Activated B cell treated with CpG ODN at 0.5 μM for 24 hours (primary cell): ENCODE results near the gene ANKRD13B. TPM values are rescaled to one million over a fixed set of nuclear protein-coding genes. Genes with fewer than 3 reads are reported as not detected.

Experiments
- ATAC-seq: fragments of 200-7000 bp; cut with Tn5 transposase; one replicate; pipeline ENCODE4 v1.10.0; 2021; ENCODE audit warnings: low read depth, mild to moderate bottlenecking, moderate library complexity
- CTCF ChIA-PET: fragments of 350-600 bp; sonication (Branson Sonifier 250); formaldehyde crosslinking; loops from one replicate; lab custom pipeline; 2021; ENCODE audit warnings: antibody characterized with exemption; lab: Charles Lee
- POLR2A ChIA-PET: fragments of 350-600 bp; sonication (Branson Sonifier 250); formaldehyde crosslinking; loops from one replicate; lab custom pipeline; 2021; ENCODE audit warnings: antibody characterized with exemption; lab: Charles Lee
- DNase-seq: peaks from one replicate; pipeline ENCODE4 v3.0.0; 2022
- H3K27ac Mint-ChIP-seq: one replicate; pipeline ENCODE4 v1.8.0; 2020; ENCODE audit warnings: mixed read lengths
- H3K27me3 Mint-ChIP-seq: one replicate; pipeline ENCODE4 v1.8.0; 2021; ENCODE audit warnings: mixed read lengths
- H3K36me3 Mint-ChIP-seq: one replicate; pipeline ENCODE4 v1.8.0; 2021; ENCODE audit warnings: low read depth, mixed read lengths
- H3K4me1 Mint-ChIP-seq: one replicate; pipeline ENCODE4 v1.8.0; 2021; ENCODE audit warnings: mixed read lengths
- H3K4me3 Mint-ChIP-seq: one replicate; pipeline ENCODE4 v1.8.0; 2020; ENCODE audit warnings: mild to moderate bottlenecking, mixed read lengths
- H3K9me3 Mint-ChIP-seq: one replicate; pipeline ENCODE4 v1.8.0; 2020; ENCODE audit warnings: mixed read lengths
- intact Hi-C: fragments of 100-400 bp; cut with micrococcal nuclease; formaldehyde crosslinking; loops from one replicate; pipeline ENCODE4 v1.15.1; 2024
- total RNA-seq: library from RNA; stranded (reverse); gene quantifications from 2 replicates; pipeline ENCODE4 v1.2.3, GENCODE V29; 2022
- TF ChIP-seq, protein P1 (sequence below): fragments of 200-600 bp; IDR thresholded peaks from one replicate; pipeline ENCODE4 v1.8.0; 2022; ENCODE audit warnings: antibody characterized with exemption, mild to moderate bottlenecking

Gene ANKRD13B
- total RNA-seq, 1 donor from 2014 or later: 3.5 TPM

DNA sequence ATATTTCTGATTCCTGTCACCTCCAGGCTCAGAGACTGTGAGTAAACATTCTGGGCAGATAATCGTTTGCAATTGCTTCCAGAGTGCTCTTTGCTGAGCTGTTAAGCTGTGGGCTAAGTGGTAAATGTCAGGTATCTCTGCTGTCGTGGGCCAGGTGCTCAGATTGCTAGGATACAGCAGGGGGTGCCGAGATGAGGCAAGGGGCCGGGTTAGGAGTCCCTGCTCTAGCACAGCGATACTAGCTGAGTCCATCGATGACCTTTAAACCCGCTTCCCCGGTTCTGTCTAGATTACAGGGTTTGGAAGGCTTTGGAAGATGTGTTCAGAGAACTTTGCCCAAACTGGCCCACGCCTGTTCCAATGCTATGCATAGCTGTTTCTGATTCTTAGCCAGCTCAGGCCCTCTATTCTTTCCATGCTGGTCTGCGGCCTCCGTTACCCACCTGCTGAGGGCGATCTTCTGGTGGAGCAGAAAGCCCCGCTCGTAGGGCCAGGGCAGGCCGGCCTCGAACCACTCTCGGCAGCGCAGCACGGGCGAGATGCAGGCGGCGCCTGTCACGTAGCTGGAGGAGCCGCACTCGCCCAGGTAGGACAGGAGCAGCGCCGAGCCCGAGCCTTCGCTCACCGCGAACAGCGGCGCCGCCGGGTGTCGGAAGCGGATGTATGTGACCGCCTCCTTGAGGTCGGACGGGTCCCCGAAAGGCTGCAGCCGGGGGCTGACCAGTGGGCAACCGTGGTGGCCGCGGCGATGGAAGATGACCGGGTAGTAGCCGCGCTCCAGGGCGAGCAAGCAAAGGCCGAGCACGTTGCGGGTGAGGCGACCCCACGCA lies 27.1 kb upstream of the ANKRD13B start:
- Mint-ChIP-seq H3K27ac (peak overlapping the region; percentile 91), H3K27me3 (no peaks in the 10 kb centered on the region), H3K4me3 (peak overlapping the region; percentile 92), H3K36me3 (peaks cover 11% of the 10 kb centered on the region), H3K4me1 (peaks cover 54% of the 10 kb centered on the region), H3K9me3 (no peaks in the 10 kb centered on the region)
- ChIA-PET POLR2A (interaction anchor here (0.5 to 4.0 kb wide), 6 partner anchors 10 to 364 kb away, joined by 3 to 13 read pairs (median 4); partner anchors contain the start of gene SSH2), CTCF (interaction anchor here (0.9 to 3.1 kb wide), 7 partner anchors 14 to 365 kb away, joined by 3 to 19 read pairs (median 3); no protein-coding TSS in a partner anchor)
- peak; percentile 3 for ATAC-seq
- TF ChIP-seq, protein P1, sequence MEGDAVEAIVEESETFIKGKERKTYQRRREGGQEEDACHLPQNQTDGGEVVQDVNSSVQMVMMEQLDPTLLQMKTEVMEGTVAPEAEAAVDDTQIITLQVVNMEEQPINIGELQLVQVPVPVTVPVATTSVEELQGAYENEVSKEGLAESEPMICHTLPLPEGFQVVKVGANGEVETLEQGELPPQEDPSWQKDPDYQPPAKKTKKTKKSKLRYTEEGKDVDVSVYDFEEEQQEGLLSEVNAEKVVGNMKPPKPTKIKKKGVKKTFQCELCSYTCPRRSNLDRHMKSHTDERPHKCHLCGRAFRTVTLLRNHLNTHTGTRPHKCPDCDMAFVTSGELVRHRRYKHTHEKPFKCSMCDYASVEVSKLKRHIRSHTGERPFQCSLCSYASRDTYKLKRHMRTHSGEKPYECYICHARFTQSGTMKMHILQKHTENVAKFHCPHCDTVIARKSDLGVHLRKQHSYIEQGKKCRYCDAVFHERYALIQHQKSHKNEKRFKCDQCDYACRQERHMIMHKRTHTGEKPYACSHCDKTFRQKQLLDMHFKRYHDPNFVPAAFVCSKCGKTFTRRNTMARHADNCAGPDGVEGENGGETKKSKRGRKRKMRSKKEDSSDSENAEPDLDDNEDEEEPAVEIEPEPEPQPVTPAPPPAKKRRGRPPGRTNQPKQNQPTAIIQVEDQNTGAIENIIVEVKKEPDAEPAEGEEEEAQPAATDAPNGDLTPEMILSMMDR: no peak
- intact Hi-C loops: loop anchor here (2.0 to 10.0 kb wide), 7 partner anchors 29 to 1746 kb away; partner anchors contain the start of genes EVI2B, NEK8, NUFIP2 and TLCD1
- peak; percentile 59 for DNase-seq

DNA sequence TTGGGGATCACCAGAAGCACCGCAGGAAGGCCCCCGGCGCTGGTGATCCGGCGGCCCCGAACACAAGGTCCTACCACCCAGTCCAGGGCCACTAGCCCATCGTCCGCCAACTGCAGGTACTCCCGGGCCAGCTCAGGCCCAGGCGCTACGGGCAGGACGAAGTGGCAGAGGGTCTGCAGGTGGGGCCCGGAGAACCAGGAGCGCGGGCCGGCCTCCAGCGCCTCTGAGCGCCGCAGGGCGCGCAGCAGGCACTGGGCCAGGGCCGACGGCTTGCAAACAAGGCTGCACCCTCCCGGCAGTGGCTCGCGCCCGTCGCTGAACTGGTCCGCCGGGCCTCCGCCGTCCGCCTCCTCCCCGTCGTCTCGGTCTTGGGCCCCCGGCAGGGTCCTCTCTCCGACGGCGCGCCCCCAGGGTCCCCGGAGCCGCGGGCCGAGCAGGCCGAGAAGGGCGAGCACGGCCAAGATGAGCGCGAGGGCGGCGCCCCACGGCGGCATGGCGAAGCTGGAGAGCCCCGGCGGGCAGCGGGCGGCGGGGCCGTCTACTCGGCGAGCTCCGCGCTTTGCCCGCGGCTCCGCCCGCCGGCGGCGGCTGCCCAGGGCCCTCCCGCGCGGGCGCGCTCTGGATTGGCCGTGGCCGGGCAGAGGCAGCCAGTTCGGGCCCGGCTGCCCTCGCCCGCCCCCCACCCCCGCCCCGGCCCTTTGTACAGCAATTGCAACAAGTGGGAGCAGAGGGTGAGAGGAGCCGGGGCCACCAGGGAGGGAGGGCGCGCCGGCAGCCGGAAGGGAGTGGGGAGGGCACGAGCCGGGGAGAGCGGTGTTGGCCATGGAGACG lies 26.2 kb upstream of the ANKRD13B start, which contains the start of gene ABHD15:
Gene ABHD15 (minus strand): TSS at position 565 of the 831 bp plus-strand sequence. CDS start 71 bp downstream, at position 494.
- peak; percentile 72 for DNase-seq
- H3K27ac Mint-ChIP-seq: peak within 1 kb of the TSS; percentile 97
- ChIA-PET CTCF (interaction anchor here (1.0 to 3.1 kb wide), 6 partner anchors 13 to 197 kb away, joined by 3 to 19 read pairs (median 4); no protein-coding TSS in a partner anchor), POLR2A (interaction anchor here (0.8 to 4.0 kb wide), 10 partner anchors 11 to 364 kb away, joined by 3 to 13 read pairs (median 4); partner anchors contain the start of genes ANKRD13B, SSH2 and TAOK1)
- no peaks in the 10 kb centered on the region for H3K9me3 Mint-ChIP-seq
- TF ChIP-seq, protein P1: no peak
- H3K4me1 Mint-ChIP-seq: peaks cover 46% of the 10 kb centered on the region
- peaks cover 11% of the 10 kb centered on the region for H3K36me3 Mint-ChIP-seq
- intact Hi-C loops: loop anchor here (1.0 to 10.0 kb wide), 8 partner anchors 30 to 1746 kb away; partner anchors contain the start of genes EVI2B, NEK8, NUFIP2 and TAOK1
- peak within 1 kb of the TSS; percentile 97 for H3K4me3 Mint-ChIP-seq
- peak; percentile 13 for ATAC-seq
- no peaks in the 10 kb centered on the region for H3K27me3 Mint-ChIP-seq

DNA sequence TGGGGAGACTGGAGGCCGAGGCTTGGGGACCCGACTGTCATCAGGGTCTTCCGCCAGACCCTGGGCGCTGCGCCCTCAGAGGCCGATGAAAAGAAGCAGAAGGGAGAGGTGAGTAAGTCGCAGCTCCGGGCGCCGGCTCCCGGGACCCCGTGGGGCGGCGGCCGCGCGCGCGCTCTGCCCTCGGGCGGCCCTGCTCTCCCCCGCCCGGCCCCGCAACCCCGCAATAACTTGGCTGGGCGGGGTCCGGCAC lies 25.7 kb upstream of the ANKRD13B start:
- ChIA-PET CTCF (interaction anchor here (1.2 to 3.1 kb wide), 4 partner anchors 12 to 197 kb away, joined by 4 to 19 read pairs (median 9); no protein-coding TSS in a partner anchor), POLR2A (interaction anchor here (0.6 to 4.0 kb wide), 10 partner anchors 9 to 363 kb away, joined by 3 to 13 read pairs (median 4); partner anchors contain the start of genes ANKRD13B, SSH2 and TAOK1)
- peaks cover 6% of the 10 kb centered on the region for H3K36me3 Mint-ChIP-seq
- H3K4me3 Mint-ChIP-seq: peak overlapping the region; percentile 97
- H3K4me1 Mint-ChIP-seq: peaks cover 40% of the 10 kb centered on the region
- ATAC-seq (peak; percentile 7), DNase-seq (no peak)
- peak overlapping the region; percentile 97 for H3K27ac Mint-ChIP-seq
- intact Hi-C loops: loop anchor here (1.0 to 10.0 kb wide), 8 partner anchors 30 to 1745 kb away; partner anchors contain the start of genes EVI2B, NEK8, NUFIP2 and TAOK1
- TF ChIP-seq, protein P1: no peak
- no peaks in the 10 kb centered on the region for H3K27me3 Mint-ChIP-seq
- no peaks in the 10 kb centered on the region for H3K9me3 Mint-ChIP-seq

DNA sequence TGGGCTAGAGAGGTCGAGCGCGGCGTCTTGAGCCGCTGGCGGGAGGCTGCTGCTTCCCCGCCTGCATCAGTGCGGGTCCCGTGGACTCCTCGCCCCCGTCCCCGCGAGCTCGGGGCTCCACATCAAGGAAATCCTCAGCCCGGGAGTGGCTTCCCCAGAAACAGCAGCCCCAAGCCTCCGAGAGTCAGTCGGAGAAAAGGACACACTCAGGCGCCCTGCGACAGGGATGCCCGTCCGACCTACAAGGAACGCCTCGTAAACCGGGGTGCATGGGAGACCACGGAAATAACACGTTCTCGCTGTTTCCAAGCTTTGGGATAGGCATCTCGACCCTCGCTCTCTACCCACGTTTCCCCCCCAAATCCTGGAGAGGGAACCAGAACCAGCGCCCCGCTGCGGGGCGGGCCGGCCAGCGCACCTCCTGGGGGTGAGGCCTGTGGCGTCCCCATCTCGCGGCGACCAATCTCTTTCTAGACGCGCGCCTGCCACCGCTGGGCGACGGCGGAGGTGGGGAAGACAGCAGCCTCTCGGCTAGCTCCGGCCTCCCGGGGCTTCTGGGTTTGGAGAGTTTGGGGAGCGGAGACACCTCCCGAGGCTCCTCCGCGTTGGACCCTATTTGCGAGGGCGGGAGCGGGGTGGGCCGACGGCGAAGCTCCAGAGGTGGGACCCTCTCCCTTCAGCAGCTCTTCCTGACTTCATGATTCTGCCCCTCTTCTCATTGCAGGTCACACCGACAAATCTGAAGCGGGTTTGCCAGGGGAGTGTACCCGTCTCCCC lies 25.2 kb upstream of the ANKRD13B start:
- ChIA-PET POLR2A (interaction anchor here (0.6 to 4.0 kb wide), 16 partner anchors 9 to 757 kb away, joined by 3 to 13 read pairs (median 3); partner anchors contain the start of genes ANKRD13B, NUFIP2, SSH2 and TAOK1), CTCF (interaction anchor here (0.8 to 3.3 kb wide), 8 partner anchors 13 to 363 kb away, joined by 3 to 19 read pairs (median 4); partner anchors contain the start of gene ANKRD13B)
- Mint-ChIP-seq H3K27me3 (no peaks in the 10 kb centered on the region), H3K36me3 (peaks cover 2% of the 10 kb centered on the region), H3K4me1 (peaks cover 35% of the 10 kb centered on the region), H3K9me3 (no peaks in the 10 kb centered on the region), H3K27ac (peak overlapping the region; percentile 97), H3K4me3 (peak overlapping the region; percentile 97)
- TF ChIP-seq, protein P1: no peak
- DNase-seq (peak; percentile 73), ATAC-seq (peak; percentile 58)
- intact Hi-C loops: loop anchor here (1.0 to 10.0 kb wide), 11 partner anchors 13 to 1745 kb away; partner anchors contain the start of genes EVI2B, GIT1, NEK8 and NUFIP2
